PC-3 (cell line): ENCODE results near the gene BOD1. TPM values are rescaled to one million over a fixed set of nuclear protein-coding genes. Genes with fewer than 3 reads are reported as not detected.

Experiments
- ATAC-seq: fragments of 200-7000 bp; cut with Tn5 transposase; 2 replicates; pipeline ENCODE4 v1.9.1; 2020; ENCODE audit warnings: mild to moderate bottlenecking, moderate library complexity
- BruUV-seq: library from RNA; stranded (reverse); fragments of 400-500 nt; replicated peaks from 2 replicates; lab custom pipeline; 2021; lab: Mats Ljungman, UMichigan
- CTCF ChIA-PET: fragments of 300-600 bp; sonication (Branson Sonifier 250); formaldehyde crosslinking; loops from one replicate; lab custom pipeline; 2022; ENCODE audit warnings: antibody characterized with exemption; lab: Charles Lee
- POLR2A ChIA-PET: fragments of 300-600 bp; sonication (Branson Sonifier 250); formaldehyde crosslinking; loops from one replicate; lab custom pipeline; 2022; ENCODE audit warnings: antibody characterized with exemption; ENCODE audit not compliant: unreplicated experiment; lab: Charles Lee
- DNase-seq: peaks from one replicate; pipeline ENCODE4 v3.0.0-alpha.2; 2015
- H2AFZ ChIP-seq: fragments of 300-600 bp; sonication (generic); 2 replicates; pipeline ENCODE4 v1.6.0; 2016; ENCODE audit warnings: antibody characterized with exemption, low read length
- H3F3A ChIP-seq: fragments of 300-600 bp; sonication (generic); one replicate; pipeline ENCODE4 v1.6.0; 2017; ENCODE audit warnings: antibody characterized with exemption, low read length, control low read depth, mild to moderate bottlenecking; ENCODE audit not compliant: unreplicated experiment
- H3K27ac ChIP-seq: fragments of 300-600 bp; sonication (generic); 2 replicates; pipeline ENCODE4 v1.5.1; 2016; ENCODE audit warnings: mild to moderate bottlenecking, low read length
- H3K27me3 ChIP-seq: fragments of 300-600 bp; sonication (generic); 2 replicates; pipeline ENCODE4 v1.6.1; 2016; ENCODE audit warnings: low read length, mixed read lengths
- H3K36me3 ChIP-seq: fragments of 300-600 bp; sonication (generic); 2 replicates; pipeline ENCODE4 v1.6.1; 2016; ENCODE audit warnings: low read depth, mixed run types, low read length, mixed read lengths
- H3K4me1 ChIP-seq: fragments of 300-600 bp; sonication (generic); 2 replicates; pipeline ENCODE4 v1.5.1; 2016; ENCODE audit warnings: low read length; ENCODE audit not compliant: insufficient read depth
- H3K4me2 ChIP-seq: fragments of 300-600 bp; sonication (generic); 2 replicates; pipeline ENCODE4 v1.6.0; 2016; ENCODE audit warnings: low read length
- H3K4me3 ChIP-seq: fragments of 300-600 bp; sonication (generic); 2 replicates; pipeline ENCODE4 v1.5.1; 2016; ENCODE audit warnings: mild to moderate bottlenecking, low read length, mixed read lengths
- H3K79me2 ChIP-seq: fragments of 300-600 bp; sonication (generic); 2 replicates; pipeline ENCODE4 v1.6.1; 2017; ENCODE audit warnings: low read length, mixed read lengths
- H3K9ac ChIP-seq: fragments of 300-600 bp; sonication (generic); 2 replicates; pipeline ENCODE4 v1.6.0; 2016; ENCODE audit warnings: mild to moderate bottlenecking, low read length
- H3K9me2 ChIP-seq: fragments of 300-600 bp; sonication (generic); replicated peaks from 2 replicates; pipeline ENCODE4 v1.6.1; 2016; ENCODE audit warnings: mixed run types, low read length, mixed read lengths
- H3K9me3 ChIP-seq: fragments of 300-600 bp; sonication (generic); 2 replicates; pipeline ENCODE4 v1.6.1; 2016; ENCODE audit warnings: low read length, mixed read lengths
- H4K20me1 ChIP-seq: fragments of 300-600 bp; sonication (generic); 2 replicates; pipeline ENCODE4 v1.6.1; 2016; ENCODE audit warnings: low read length, mixed read lengths
- EZH2 ChIP-seq: fragments of 300-600 bp; sonication (generic); IDR thresholded peaks from one replicate; pipeline ENCODE4 v1.6.1; 2017; ENCODE audit warnings: antibody characterized with exemption, mild to moderate bottlenecking, low read length; ENCODE audit not compliant: unreplicated experiment
- intact Hi-C: fragments of 100-400 bp; cut with micrococcal nuclease; formaldehyde crosslinking; loops from 2 replicates; pipeline ENCODE4 v1.9.0; 2023
- total RNA-seq: library from RNA; depleted of rRNA; stranded (reverse); fragments of >200 nt; gene quantifications from 2 replicates; pipeline ENCODE4 v1.2.3, GENCODE V29; 2014
- TF ChIP-seq, protein P1 (sequence below): fragments of 300-600 bp; sonication (generic); conservative IDR thresholded peaks from 2 replicates; pipeline ENCODE4 v1.5.1; 2017; ENCODE audit warnings: antibody characterized with exemption, low read depth, mild to moderate bottlenecking, low read length

The BOD1 gene
- total RNA-seq, 1 experiment from 2014 or later: 153 TPM

DNA sequence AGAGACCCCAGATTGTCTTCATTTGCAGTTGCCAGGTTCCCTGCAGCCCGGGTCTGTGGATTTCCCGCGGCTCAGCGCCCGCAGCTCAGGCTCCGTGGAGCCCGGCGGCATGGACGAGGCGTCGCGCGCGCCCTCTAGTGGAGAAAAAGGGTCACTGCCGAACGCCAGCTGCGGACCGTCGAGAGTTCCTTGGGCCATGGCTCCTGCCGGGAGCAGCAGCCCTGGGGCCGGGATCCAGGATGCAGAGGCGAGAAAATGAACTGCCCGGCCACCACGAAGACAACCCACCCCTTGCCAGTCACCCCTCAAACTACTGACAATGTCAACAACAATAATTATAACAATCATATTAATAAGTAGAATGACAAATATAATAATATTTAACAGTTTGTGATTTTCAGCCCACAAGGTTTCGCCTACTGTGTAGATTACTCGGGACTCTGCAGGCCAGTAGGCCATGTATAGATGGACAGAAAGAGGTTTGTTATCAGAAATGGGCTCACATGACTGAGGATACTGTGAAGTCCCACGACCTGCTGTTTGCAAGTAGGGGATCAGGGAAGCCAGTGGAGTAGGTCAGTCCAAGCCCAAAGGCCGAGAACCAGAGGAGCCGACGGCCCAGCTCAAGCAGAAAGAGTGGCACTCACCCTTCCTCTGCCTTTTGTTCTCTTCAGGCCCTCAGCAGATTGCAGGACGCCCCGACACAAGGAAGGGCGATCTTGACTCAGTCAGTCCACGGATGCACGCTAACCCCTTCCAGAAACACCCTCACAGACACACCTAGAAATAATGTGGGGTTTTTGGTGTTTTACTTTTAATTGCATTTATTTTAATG, 43.1 kb downstream of the BOD1 start:
- intact Hi-C loops: loop anchor here (1.0 to 5.0 kb wide), 5 partner anchors 60 to 279 kb away; no protein-coding TSS in a partner anchor
- H3K79me2 ChIP-seq: no peaks in the 10 kb centered on the region
- no peaks in the 10 kb centered on the region for H3K36me3 ChIP-seq
- peak overlapping the region; percentile 46; the same call in 1 of the 2 replicates for H3K4me3 ChIP-seq
- H3K27me3 ChIP-seq: no peaks in the 10 kb centered on the region
- H3K9ac ChIP-seq: peak overlapping the region; percentile 40
- H3K4me2 ChIP-seq: peak overlapping the region; percentile 68
- ATAC-seq (peak; percentile 94), DNase-seq (peak; percentile 86)
- POLR2A ChIA-PET: no interaction called here
- no peak for TF ChIP-seq EZH2
- TF ChIP-seq, protein P1, sequence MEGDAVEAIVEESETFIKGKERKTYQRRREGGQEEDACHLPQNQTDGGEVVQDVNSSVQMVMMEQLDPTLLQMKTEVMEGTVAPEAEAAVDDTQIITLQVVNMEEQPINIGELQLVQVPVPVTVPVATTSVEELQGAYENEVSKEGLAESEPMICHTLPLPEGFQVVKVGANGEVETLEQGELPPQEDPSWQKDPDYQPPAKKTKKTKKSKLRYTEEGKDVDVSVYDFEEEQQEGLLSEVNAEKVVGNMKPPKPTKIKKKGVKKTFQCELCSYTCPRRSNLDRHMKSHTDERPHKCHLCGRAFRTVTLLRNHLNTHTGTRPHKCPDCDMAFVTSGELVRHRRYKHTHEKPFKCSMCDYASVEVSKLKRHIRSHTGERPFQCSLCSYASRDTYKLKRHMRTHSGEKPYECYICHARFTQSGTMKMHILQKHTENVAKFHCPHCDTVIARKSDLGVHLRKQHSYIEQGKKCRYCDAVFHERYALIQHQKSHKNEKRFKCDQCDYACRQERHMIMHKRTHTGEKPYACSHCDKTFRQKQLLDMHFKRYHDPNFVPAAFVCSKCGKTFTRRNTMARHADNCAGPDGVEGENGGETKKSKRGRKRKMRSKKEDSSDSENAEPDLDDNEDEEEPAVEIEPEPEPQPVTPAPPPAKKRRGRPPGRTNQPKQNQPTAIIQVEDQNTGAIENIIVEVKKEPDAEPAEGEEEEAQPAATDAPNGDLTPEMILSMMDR: peak; percentile 97
- H3K4me1 ChIP-seq: peaks cover 11% of the 10 kb centered on the region
- H3K27ac ChIP-seq: no peak overlapping the region
- BruUV-seq: no TSS peak
- no peaks in the 10 kb centered on the region for H3K9me3 ChIP-seq
- no peaks in the 10 kb centered on the region for H3K9me2 ChIP-seq
- H3F3A ChIP-seq: no peaks in the 10 kb centered on the region
- no peaks in the 10 kb centered on the region for H4K20me1 ChIP-seq
- CTCF ChIA-PET: interaction anchor here (0.5 to 1.1 kb wide), 6 partner anchors 29 to 279 kb away, joined by 3 to 6 read pairs (median 6); no protein-coding TSS in a partner anchor
- H2AFZ ChIP-seq: peak overlapping the region; percentile 66

DNA sequence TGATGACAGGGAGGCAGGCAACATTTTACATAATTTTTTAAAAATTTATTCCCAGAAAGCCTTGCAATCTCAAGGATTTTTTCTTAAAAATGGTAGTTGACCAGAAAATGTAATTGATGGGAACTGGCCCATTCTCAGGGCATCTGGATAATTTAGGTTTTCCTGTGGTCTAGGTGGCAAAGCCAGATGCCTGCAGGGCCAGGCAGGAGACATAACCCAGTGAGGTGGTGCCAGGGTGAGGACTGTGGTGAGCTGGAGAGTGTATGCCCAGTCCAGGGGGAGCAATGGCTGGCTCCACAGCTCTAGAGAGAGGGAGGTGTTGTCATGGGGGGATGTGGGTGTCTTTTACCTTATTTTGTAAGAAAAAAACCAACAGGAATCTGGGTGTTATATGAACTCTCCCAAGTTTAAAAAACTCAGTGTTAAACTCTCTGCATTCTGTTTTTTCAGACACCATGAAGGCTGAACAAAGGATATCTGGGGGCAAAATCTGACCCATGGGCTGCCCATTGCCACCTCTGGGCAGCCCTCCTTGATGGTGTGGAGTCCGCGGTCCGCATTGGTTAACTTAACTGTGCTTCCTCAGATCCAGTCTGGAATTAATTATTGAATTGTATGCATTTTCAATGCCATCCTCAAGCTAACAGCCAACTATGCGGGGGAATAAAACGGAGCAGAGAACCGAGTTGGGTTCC, 43.9 kb downstream of the BOD1 start:
- Histone ChIP-seq H3K4me3 (peak overlapping the region; percentile 46; the same call in 1 of the 2 replicates), H3K36me3 (no peaks in the 10 kb centered on the region), H3F3A (peaks cover 6% of the 10 kb centered on the region), H3K27me3 (no peaks in the 10 kb centered on the region), H3K9me3 (no peaks in the 10 kb centered on the region), H3K79me2 (no peaks in the 10 kb centered on the region), H2AFZ (peak overlapping the region; percentile 66), H3K9ac (peak overlapping the region; percentile 40), H3K27ac (no peak overlapping the region), H3K4me1 (peaks cover 19% of the 10 kb centered on the region), H3K4me2 (peak overlapping the region; percentile 68), H4K20me1 (no peaks in the 10 kb centered on the region), H3K9me2 (no peaks in the 10 kb centered on the region)
- DNase-seq: peak; percentile 36
- CTCF ChIA-PET: interaction anchor here (0.5 to 1.1 kb wide), 7 partner anchors 30 to 278 kb away, joined by 3 to 6 read pairs (median 5); no protein-coding TSS in a partner anchor
- BruUV-seq: TSS peak; percentile 30
- POLR2A ChIA-PET: no interaction called here
- intact Hi-C loops: loop anchor here (1.0 to 5.0 kb wide), 5 partner anchors 59 to 278 kb away; no protein-coding TSS in a partner anchor
- ATAC-seq: peak; percentile 59
- TF ChIP-seq, protein P1: no peak
- no peak for TF ChIP-seq EZH2
